K562 (cell line): ENCODE measurements around the gene FRMPD4. TPM values are rescaled to one million over a fixed set of nuclear protein-coding genes. Genes with fewer than 3 reads are reported as not detected.

ENCODE experiments used
- ATAC-seq: fragments of 200-7000 bp; cut with Tn5 transposase; 3 replicates; pipeline ENCODE4 v1.9.1; 2020; ENCODE audit warnings: moderate library complexity
- BruUV-seq: library from RNA; stranded (reverse); fragments of 400-500 nt; replicated peaks from 2 replicates; lab custom pipeline; 2021; lab: Mats Ljungman, UMichigan
- CTCF ChIA-PET: fragments of 300-600 bp; formaldehyde crosslinking; extraction: SDS; loops from one replicate; lab custom pipeline; 2021; ENCODE audit warnings: low intra/inter-chr PET ratio; lab: Yijun Ruan, JAX
- POLR2A ChIA-PET: fragments of 300-600, 350-650 bp; sonication (Branson Sonifier 250); formaldehyde crosslinking; extraction: SDS; loops from one replicate; lab custom pipeline; 2021; ENCODE audit warnings: antibody characterized with exemption, inconsistent platforms; lab: Yijun Ruan, JAX
- DNase-seq, 4 experiments: peaks; one replicate each; pipeline versions ENCODE4 v3.0.0 to v3.0.0-alpha.2; 2011 to 2018; ENCODE audit warnings: low spot score in 3 of 4, mixed read lengths in 3 of 4; ENCODE audit errors: extremely low read depth in 1 of 4
- FAIRE-seq: peaks from 2 replicates; lab custom pipeline; 2011; peaks lifted over from hg19 to GRCh38; lab: Jason Lieb, UNC
- H2AFZ ChIP-seq: 2 replicates; pipeline ENCODE4 v1.6.0; 2011; ENCODE audit warnings: low read depth, low read length, control low read depth, inconsistent platforms
- H3K27ac ChIP-seq: fragments of 200-600 bp; 3 replicates; pipeline ENCODE4 v1.8.0; 2011; ENCODE audit warnings: low read depth, mild to moderate bottlenecking, control low read depth, inconsistent platforms, low read length, moderate library complexity, mixed read lengths; ENCODE audit errors: extremely low read depth
- H3K27me3 ChIP-seq, 2 experiments: fragments of 300-600 bp in 1 of 2; 2 replicates in 1 of 2; 3 replicates in 1 of 2; pipeline versions ENCODE4 v1.6.0 to v1.8.0; 2011; ENCODE audit warnings: inconsistent platforms in 2 of 2, low read length in 2 of 2, mild to moderate bottlenecking in 1 of 2, mixed read lengths in 1 of 2, moderate library complexity in 1 of 2; ENCODE audit not compliant: control insufficient read depth in 2 of 2, insufficient read depth in 2 of 2
- H3K36me3 ChIP-seq: fragments of 300-600 bp; 3 replicates; pipeline ENCODE4 v1.8.0; 2011; ENCODE audit warnings: mild to moderate bottlenecking, low read length, inconsistent platforms; ENCODE audit not compliant: control insufficient read depth, insufficient read depth
- H3K4me1 ChIP-seq, 2 experiments: fragments of 200-600 bp in 1 of 2; replicated peaks in 1 of 2; 2 replicates in 1 of 2; 3 replicates in 1 of 2; pipeline versions ENCODE4 v1.5.1 to v1.8.0; 2011; ENCODE audit warnings: inconsistent platforms in 2 of 2, low read length in 2 of 2, mild to moderate bottlenecking in 1 of 2, mixed read lengths in 1 of 2, moderate library complexity in 1 of 2; ENCODE audit not compliant: control insufficient read depth in 2 of 2, insufficient read depth in 2 of 2
- H3K4me2 ChIP-seq: 2 replicates; pipeline ENCODE4 v1.6.1; 2011; ENCODE audit warnings: low read length, control low read depth, inconsistent platforms, mixed read lengths; ENCODE audit not compliant: insufficient read depth
- H3K4me3 ChIP-seq: fragments of 200-600 bp; sonication (generic), shearing (Covaris generic); 2 replicates; pipeline ENCODE4 v1.5.1; 2016; ENCODE audit warnings: control low read depth, inconsistent platforms
- H3K79me2 ChIP-seq: fragments of 200-600 bp; 3 replicates; pipeline ENCODE4 v1.8.0; 2011; ENCODE audit warnings: low read length, inconsistent platforms; ENCODE audit not compliant: control insufficient read depth, insufficient read depth
- H3K9ac ChIP-seq, 2 experiments: 2 replicates each; pipeline versions ENCODE4 v1.6.0 to v1.6.1; 2011; ENCODE audit warnings: low read depth in 2 of 2, low read length in 2 of 2, control low read depth in 1 of 2, inconsistent platforms in 1 of 2, mild to moderate bottlenecking in 1 of 2, mixed read lengths in 1 of 2; ENCODE audit not compliant: insufficient read depth in 1 of 2
- H3K9me1 ChIP-seq: one replicate; pipeline ENCODE4 v1.6.0; 2011; ENCODE audit warnings: inconsistent platforms, mild to moderate bottlenecking, low read length, moderate library complexity; ENCODE audit not compliant: control insufficient read depth, insufficient read depth
- H3K9me3 ChIP-seq: replicated peaks from 2 replicates; pipeline ENCODE4 v1.5.1; 2011; ENCODE audit warnings: low read depth, low read length, inconsistent platforms; ENCODE audit not compliant: control insufficient read depth, insufficient read depth
- H4K20me1 ChIP-seq: replicated peaks from 2 replicates; pipeline ENCODE4 v1.6.1; 2011; ENCODE audit warnings: low read length, inconsistent platforms, mixed read lengths; ENCODE audit not compliant: control insufficient read depth, insufficient read depth
- HDAC8 ChIP-seq: fragments of 450-650 bp; IDR thresholded peaks from 2 replicates; pipeline ENCODE4 v1.6.1; 2016; ENCODE audit warnings: mild to moderate bottlenecking, missing genetic modification characterization, moderate library complexity, missing compliant biosample characterization
- MAFF ChIP-seq: IDR thresholded peaks from 2 replicates; pipeline ENCODE4 v1.6.1; 2012; ENCODE audit warnings: low read length, improper control_type of control experiment
- MAFG ChIP-seq: fragments of 450-650 bp; conservative IDR thresholded peaks from 2 replicates; pipeline ENCODE4 v1.6.1; 2016; ENCODE audit warnings: missing genetic modification characterization, missing compliant biosample characterization
- MAFK ChIP-seq: IDR thresholded peaks from 2 replicates; pipeline ENCODE4 v1.6.1; 2011; ENCODE audit warnings: low read length, improper control_type of control experiment
- MCM5 ChIP-seq: fragments of 450-650 bp; IDR thresholded peaks from 2 replicates; pipeline ENCODE4 v1.6.1; 2016; ENCODE audit warnings: low read depth
- WGBS: fragments of 100-300 bp; shearing (Covaris generic); methylation state at CpG from one replicate; pipeline ENCODE4 v1.1.6; 2016; ENCODE audit warnings: low coverage, mixed read lengths; ENCODE audit not compliant: insufficient coverage; ENCODE audit errors: missing lambda C conversion rate; 5-methylcytosine and 5-hydroxymethylcytosine counted together
- in situ Hi-C: fragments of 300-500 bp; cut with MboI; formaldehyde crosslinking; loops from 4 replicates; pipeline ENCODE4 v1.15.0; 2018; ENCODE audit warnings: inconsistent platforms, mixed read lengths
- intact Hi-C: fragments of 100-400 bp; cut with micrococcal nuclease; formaldehyde crosslinking; loops from 2 replicates; pipeline ENCODE4 v1.14.2; 2022
- polyA plus RNA-seq, 8 experiments: library from polyadenylated mRNA; depleted of rRNA in 4 of 8; stranded (reverse) in 5 of 8; unstranded in 3 of 8; fragments of >200 nt; fragmentation: Nextera tagmentation in 2 of 8; fragmentation: Illumina TruSeq in 1 of 8; extraction: Ambion mirVana in 2 of 8; extraction: Trizol in 1 of 8; gene quantifications; 2 replicates each; pipeline versions ENCODE4 v1.2.1 to v1.2.3, GENCODE V29; 2011 to 2014; ENCODE audit warnings: inconsistent platforms in 1 of 8, missing spikeins in 1 of 8
- total RNA-seq, 7 experiments: library from RNA; depleted of rRNA in 6 of 7; stranded (reverse); fragments of >200 nt in 6 of 7; fragmentation: Illumina TruSeq in 2 of 7; extraction: Trizol in 2 of 7; gene quantifications; 2 replicates each; pipeline versions ENCODE4 v1.2.1 to v1.2.3, GENCODE V29; 2011 to 2021; ENCODE audit warnings: low replicate concordance in 1 of 7
- TF ChIP-seq, protein P1 (sequence below): fragments of 250-450 bp; sonication (Bioruptor Pico); IDR thresholded peaks from 2 replicates; pipeline ENCODE4 v1.8.0; 2021; ENCODE audit warnings: moderate library complexity, mild to moderate bottlenecking, inconsistent platforms

Gene FRMPD4
- total and polyA plus RNA-seq, 9 of the 15 experiments (the other 6 are each of a cell fraction or from before 2014, with no cell fraction given) = not detected

DNA sequence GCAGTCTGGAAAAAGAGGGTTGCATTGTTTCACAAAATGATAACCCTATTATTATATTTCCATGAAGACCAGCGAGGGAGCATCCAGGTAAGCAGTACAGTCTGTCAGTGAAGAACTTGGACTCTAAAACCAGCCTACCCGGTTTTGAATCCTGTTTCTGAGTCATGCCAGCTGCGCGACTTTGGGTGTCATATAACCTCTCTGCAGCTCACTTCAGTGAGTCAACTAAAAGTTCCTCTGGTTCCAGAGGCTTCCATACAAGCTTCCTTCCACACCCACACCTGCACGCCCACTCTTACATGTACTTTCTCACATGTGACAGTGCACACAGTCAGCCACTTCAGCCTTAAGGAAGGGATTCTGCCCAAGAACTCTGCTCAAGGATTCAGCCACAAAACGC is 603.1 kb downstream of the FRMPD4 start (continued):
- TF ChIP-seq, protein P1, sequence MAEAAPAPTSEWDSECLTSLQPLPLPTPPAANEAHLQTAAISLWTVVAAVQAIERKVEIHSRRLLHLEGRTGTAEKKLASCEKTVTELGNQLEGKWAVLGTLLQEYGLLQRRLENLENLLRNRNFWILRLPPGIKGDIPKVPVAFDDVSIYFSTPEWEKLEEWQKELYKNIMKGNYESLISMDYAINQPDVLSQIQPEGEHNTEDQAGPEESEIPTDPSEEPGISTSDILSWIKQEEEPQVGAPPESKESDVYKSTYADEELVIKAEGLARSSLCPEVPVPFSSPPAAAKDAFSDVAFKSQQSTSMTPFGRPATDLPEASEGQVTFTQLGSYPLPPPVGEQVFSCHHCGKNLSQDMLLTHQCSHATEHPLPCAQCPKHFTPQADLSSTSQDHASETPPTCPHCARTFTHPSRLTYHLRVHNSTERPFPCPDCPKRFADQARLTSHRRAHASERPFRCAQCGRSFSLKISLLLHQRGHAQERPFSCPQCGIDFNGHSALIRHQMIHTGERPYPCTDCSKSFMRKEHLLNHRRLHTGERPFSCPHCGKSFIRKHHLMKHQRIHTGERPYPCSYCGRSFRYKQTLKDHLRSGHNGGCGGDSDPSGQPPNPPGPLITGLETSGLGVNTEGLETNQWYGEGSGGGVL (CRISPR knock-in tag) = no peak

DNA sequence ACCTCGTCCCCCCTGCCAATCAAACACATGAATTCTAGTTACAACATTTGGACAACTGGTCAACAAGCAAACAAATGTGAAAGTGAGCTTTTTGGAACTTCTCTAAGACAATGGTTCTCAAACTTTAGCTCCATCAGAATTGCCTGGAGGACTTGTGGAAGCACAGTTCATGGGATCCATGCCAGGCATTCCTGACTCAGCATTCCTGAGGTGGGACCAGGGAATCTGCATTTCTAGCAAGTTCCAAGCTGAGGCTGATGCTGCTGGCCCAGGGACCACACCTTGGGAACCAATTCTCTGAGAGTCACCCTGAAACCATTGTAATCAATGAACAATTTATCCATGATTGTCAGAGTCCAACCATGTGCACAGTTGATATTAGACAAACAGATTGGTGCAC is 609.2 kb downstream of the FRMPD4 start:
- no peak for TF ChIP-seq MCM5
- peak; percentile 28; the same call in 1 of the 2 replicates for TF ChIP-seq MAFF
- TF ChIP-seq MAFK = 0 out of 2 replicates have a peak, but pooled peaks have one; percentile 7
- 0 out of 2 replicates have a peak, but pooled peaks have one; percentile 34 for TF ChIP-seq MAFG
- no peak for TF ChIP-seq HDAC8 (tag)
- TF ChIP-seq, all 486 proteins: peak for 3
- no peaks in the 10 kb centered on the region for H3K36me3 ChIP-seq
- ATAC-seq = no peak
- H4K20me1 ChIP-seq = no peaks in the 10 kb centered on the region
- FAIRE-seq = no peak
- H3K9ac ChIP-seq = no peak overlapping the region
- no peak for DNase-seq
- ChIA-PET POLR2A (interaction anchor here (0.9 kb wide), 1 partner anchor 11 kb away, joined by 3 read pairs; no protein-coding TSS in a partner anchor), CTCF (no interaction called here)
- BruUV-seq = no TSS peak
- in situ Hi-C loops = no loop called here
- intact Hi-C loops = no loop called here
- no peaks in the 10 kb centered on the region for H3K9me3 ChIP-seq
- no peaks in the 10 kb centered on the region for H3K9me1 ChIP-seq
- no peak overlapping the region for H3K27ac ChIP-seq
- H3K4me1 ChIP-seq = no peaks in the 10 kb centered on the region
- H3K79me2 ChIP-seq = no peaks in the 10 kb centered on the region
- no peaks in the 10 kb centered on the region for H3K27me3 ChIP-seq
- 9% methylated on average over 1 of the region's 1 CpG for WGBS
- no peak overlapping the region for H3K4me2 ChIP-seq
- H3K4me3 ChIP-seq = no peak overlapping the region
- H2AFZ ChIP-seq = no peak overlapping the region
